SK-MEL-5 (cell line): ENCODE data around the gene TTPAL. TPM values are rescaled to one million over a fixed set of nuclear protein-coding genes. Genes with fewer than 3 reads are reported as not detected.

Source experiments
- DNase-seq: peaks from one replicate; pipeline ENCODE4 v3.0.0-alpha.2; 2016; ENCODE audit warnings: low read depth, low spot score
- in situ Hi-C: cut with HindIII; loops from 2 replicates; pipeline ENCODE4 v1.10.0; 2016; ENCODE audit warnings: low sequenced_read_pairs, high pct_unique_total_duplicates, low pct_unique_long_range_greater_than_20kb
- total RNA-seq: library from RNA; depleted of rRNA; stranded (reverse); fragments of >200 nt; shearing (Covaris generic); gene quantifications from 2 replicates; pipeline ENCODE4 v1.2.3, GENCODE V29; 2014

Gene TTPAL
- total RNA-seq, 1 experiment from 2014 or later: 5.7 TPM

GRCh38 chr20:44516491-44516890 lies 40.8 kb downstream of the TTPAL start:
- in situ Hi-C loops: no loop called here
- DNase-seq: no peak

GRCh38 chr20:44517454-44517853 lies 41.8 kb downstream of the TTPAL start:
- in situ Hi-C loops: no loop called here
- DNase-seq: no peak

GRCh38 chr20:44518248-44518647 lies 42.6 kb downstream of the TTPAL start:
- no peak for DNase-seq
- in situ Hi-C loops: no loop called here

GRCh38 chr20:44520881-44521280 lies 45.2 kb downstream of the TTPAL start:
- DNase-seq: no peak
- in situ Hi-C loops: no loop called here

- peak; percentile 94 for DNase-seq
- in situ Hi-C loops: no loop called here
Observed at GRCh38 chr20:44521484-44522481, 46.1 kb downstream of the TTPAL start, which contains the start of gene SERINC3. SERINC3 (minus strand) TSS chr20:44522070; CDS start chr20:44521951, 119 bp downstream.

DNA sequence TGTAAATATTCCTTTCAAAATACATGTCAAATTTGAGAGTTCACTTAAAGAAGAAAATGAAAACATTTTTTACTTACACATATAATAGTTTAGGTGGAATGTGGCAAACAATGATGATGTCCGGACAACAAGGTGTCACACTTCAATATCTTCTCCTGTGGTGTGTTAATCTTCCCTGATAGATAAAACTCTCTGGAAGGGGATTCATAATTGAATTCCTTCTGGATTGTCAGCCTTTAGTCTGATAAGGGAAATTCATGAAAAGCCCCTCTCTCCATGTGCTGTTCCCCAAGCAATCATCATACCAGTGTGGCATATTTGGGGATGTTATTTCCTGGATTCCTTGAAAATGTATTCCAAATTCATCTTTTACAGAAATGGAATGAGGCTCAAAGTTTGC lies 47.2 kb downstream of the TTPAL start:
- DNase-seq: no peak
- in situ Hi-C loops: no loop called here

- in situ Hi-C loops: no loop called here
- no peak for DNase-seq
Observed at GRCh38 chr20:44523746-44524145, 48.1 kb downstream of the TTPAL start.

DNA sequence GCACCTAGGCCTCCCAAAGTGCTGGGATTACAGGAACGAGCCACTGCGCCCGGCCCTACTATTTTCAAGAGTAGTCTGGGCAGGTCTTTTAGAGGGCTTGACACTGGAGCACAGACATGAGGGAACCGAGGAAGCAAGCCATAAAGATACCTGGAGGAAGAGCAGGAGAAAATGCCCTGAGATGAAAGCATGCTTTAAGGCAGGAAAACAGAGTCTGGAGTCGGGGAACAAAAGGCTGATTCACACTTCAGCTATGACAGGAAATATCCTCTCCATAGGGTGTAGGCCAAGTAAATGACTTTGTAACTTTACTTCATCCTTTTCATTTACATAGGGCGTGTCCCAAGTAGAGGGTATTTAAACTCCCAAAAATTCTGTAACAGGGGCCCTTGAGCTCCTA lies 50.5 kb downstream of the TTPAL start:
- in situ Hi-C loops: no loop called here
- peak; percentile 41 for DNase-seq

DNA sequence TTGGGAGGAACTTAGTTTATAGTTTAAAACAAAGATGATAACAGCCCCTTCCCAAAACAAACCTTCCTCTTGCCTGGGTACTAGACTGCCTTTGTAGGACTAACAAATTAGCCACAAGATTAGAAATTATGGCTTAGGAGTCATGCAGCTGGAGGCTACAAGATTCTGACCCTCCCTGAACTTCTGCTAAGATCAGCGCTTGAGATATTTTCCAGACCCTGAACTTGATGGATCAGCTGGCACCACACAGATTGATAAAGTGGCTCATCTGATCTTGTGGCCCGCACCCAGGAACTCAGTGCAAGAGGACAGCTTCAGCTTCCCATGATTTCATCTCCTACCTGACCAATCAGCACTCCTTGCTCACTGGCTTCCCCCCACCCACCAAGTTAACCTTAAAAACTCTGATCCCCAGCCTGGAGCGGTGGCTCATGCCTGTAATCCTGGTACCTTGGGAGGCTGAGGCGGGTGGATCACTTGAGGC lies 52.1 kb downstream of the TTPAL start:
- in situ Hi-C loops: no loop called here
- no peak for DNase-seq

GRCh38 chr20:44528309-44528708 lies 52.6 kb downstream of the TTPAL start:
- in situ Hi-C loops: no loop called here
- DNase-seq: no peak

- in situ Hi-C loops: no loop called here
- DNase-seq: no peak
Observed at GRCh38 chr20:44532259-44532980, 56.7 kb downstream of the TTPAL start.

DNA sequence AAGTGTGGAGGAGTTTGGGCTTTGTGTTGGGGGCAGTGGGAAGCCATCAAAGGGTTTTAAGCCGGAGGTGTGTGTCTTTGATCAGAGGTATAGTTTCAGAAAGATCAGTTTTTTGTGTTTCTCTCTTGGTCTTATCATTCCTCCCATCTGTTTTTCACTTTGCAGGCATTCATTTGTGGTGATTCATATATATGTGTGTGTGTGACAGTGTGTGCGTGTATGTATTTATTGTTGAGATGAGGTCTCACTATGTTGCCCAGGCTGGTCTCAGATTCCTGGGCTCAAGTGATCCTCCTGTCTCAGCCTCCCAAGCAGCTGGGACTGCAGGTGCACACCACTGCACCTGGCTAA lies 57.3 kb downstream of the TTPAL start:
- DNase-seq: no peak
- in situ Hi-C loops: no loop called here

- in situ Hi-C loops: no loop called here
- DNase-seq: no peak
Observed at GRCh38 chr20:44533928-44534327, 58.3 kb downstream of the TTPAL start.

DNA sequence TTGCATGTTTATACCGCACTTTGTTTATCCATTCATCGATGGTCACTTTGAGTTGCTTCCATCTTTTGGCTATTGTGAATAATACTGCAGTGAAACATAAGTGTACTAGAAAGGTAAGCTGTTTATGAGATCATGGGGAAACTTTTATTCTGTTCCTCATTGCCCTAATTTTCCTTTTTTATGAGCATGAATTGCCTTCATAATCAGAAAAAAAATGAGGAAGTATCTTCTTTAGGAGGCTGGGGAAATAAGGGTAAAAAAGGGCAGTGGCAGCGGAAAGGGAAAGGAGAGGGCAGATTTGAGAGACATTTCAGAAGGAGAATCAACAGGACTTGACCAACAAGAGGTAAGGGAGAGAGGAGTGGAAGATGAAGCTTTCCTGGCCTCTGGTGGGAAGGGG lies 60.5 kb downstream of the TTPAL start:
- DNase-seq: no peak
- in situ Hi-C loops: no loop called here

- in situ Hi-C loops: no loop called here
- DNase-seq: no peak
Observed at GRCh38 chr20:44537993-44538392, 62.3 kb downstream of the TTPAL start.

DNA sequence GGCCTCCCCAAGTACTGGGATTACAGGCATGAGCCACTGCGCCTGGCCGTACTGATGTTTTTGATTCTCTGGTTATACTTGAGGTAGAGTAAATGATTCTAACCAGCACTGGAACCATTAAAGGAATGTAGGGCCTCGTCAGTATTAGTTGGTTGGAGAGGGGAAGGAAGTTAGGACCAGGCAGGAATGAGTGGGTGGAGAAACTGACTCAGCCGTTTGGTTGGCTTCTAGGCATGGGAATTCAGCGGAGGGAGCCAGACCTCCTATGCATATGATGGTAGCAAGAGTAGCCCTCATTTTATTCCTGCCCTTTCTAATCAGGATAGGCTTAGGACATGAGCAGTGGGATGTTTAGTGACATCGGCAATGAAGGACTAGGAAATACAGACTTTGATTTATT lies 65.2 kb downstream of the TTPAL start:
- no peak for DNase-seq
- in situ Hi-C loops: no loop called here

DNA sequence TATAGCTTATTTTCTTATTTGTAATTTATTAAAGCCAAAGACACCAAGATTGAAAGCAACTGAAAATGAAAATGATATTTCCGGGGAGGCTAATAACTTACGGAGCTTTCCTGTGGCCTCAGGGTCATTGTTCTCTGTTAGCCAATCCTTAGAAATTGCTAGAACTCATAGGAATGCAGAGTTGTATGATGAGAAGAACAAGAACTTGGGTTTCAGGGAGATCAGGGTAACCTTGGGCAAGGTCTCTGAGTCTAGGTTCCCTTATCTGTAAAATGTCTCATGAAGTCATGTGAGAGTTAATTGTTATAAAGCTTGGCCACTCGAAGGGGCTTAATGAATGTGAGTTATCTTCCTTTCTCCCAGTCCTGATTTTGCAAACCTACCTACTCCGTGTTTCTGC lies 66.3 kb downstream of the TTPAL start:
- DNase-seq: no peak
- in situ Hi-C loops: no loop called here

- in situ Hi-C loops: no loop called here
- DNase-seq: no peak
Observed at GRCh38 chr20:44542890-44543289, 67.2 kb downstream of the TTPAL start.

DNA sequence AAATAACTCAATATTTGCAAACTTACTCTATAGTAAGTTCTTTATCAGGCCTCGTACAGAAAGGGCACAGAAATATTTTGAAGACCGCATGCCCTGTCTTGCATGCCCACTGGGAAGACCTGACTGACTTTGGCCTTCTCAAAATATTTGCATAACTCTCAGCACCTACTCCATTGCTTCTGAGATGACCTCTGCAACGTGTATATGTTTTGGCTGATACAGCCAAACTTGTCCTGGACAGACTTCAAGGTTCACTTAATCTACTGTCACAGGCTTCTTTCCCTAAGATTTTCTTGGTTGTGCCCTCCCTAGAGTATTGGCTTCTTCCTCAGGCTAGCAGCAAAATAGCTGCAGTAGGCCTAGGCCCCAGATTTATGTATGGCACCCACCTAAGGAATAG lies 67.7 kb downstream of the TTPAL start:
- no peak for DNase-seq
- in situ Hi-C loops: no loop called here
